ENCODE data around the gene PTCHD4.
"Not testable (repeated sequence)": the region's sequence is repeated elsewhere in the genome, so short reads cannot be mapped to it uniquely, and the experiment has no call there.

Gene PTCHD4

GRCh38 chr6:48111143-48111506 is at the start of gene PTCHD4:
Gene PTCHD4, minus strand, starts transcription at chr6:48111197. Its CDS starts 42,240 bp downstream, at chr6:48068957.
- H3K4me3 ChIP-seq (ENCODE audit: low read length) = no peak within 1 kb of the TSS

DNA sequence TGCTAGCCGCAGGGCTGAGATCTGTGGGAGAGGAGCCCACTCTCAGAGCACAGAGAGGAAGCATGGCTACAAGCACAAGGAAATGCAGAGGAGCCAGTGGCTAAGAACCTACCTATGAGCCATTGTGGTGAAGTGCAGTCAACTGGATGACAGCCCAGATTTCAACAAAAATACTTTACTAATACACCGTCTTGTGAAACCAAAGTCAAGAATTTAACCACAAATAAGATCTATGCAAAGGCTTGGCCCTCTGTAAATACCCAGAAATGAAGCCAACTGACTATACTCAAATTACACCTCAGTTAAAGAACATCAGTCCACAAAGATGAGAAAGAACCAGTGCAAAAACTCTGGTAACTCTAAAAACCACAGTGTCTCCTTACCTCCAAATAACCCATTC is 40.1 kb upstream of the PTCHD4 start:
- no peaks in the 10 kb centered on the region for H3K36me3 ChIP-seq (ENCODE audit: control insufficient read depth, insufficient read depth, low read length)
- no peak overlapping the region for H3K9ac ChIP-seq (ENCODE audit: low read length)
- H3K4me1 ChIP-seq (ENCODE audit: control insufficient read depth, insufficient read depth, low read length) = no peaks in the 10 kb centered on the region
- no peak overlapping the region for H3K4me3 ChIP-seq (ENCODE audit: low read length)
- H3K9me3 ChIP-seq (ENCODE audit: control insufficient read depth, low read length) = no peaks in the 10 kb centered on the region
- H3K27me3 ChIP-seq (ENCODE audit: control insufficient read depth, insufficient read depth, low read length) = no peaks in the 10 kb centered on the region

More at GRCh38 chr6:48111143-48111506, at the start of gene PTCHD4:
- Histone ChIP-seq H3K4me1 (ENCODE audit: control insufficient read depth, insufficient read depth, low read length) (no peaks in the 10 kb centered on the region), H3K27me3 (ENCODE audit: control insufficient read depth, insufficient read depth, low read length) (no peaks in the 10 kb centered on the region), H3K36me3 (ENCODE audit: control insufficient read depth, insufficient read depth, low read length) (no peaks in the 10 kb centered on the region), H3K9me3 (ENCODE audit: control insufficient read depth, low read length) (no peaks in the 10 kb centered on the region), H3K9ac (ENCODE audit: low read length) (no peak within 1 kb of the TSS)

- Histone ChIP-seq H3K36me3 (ENCODE audit: control insufficient read depth, insufficient read depth, low read length) (no peaks in the 10 kb centered on the region), H3K9ac (ENCODE audit: low read length) (no peak overlapping the region), H3K27me3 (ENCODE audit: control insufficient read depth, insufficient read depth, low read length) (no peaks in the 10 kb centered on the region), H3K9me3 (ENCODE audit: control insufficient read depth, low read length) (no peaks in the 10 kb centered on the region), H3K4me1 (ENCODE audit: control insufficient read depth, insufficient read depth, low read length) (no peaks in the 10 kb centered on the region), H3K4me3 (ENCODE audit: low read length) (no peak overlapping the region)
Measured at GRCh38 chr6:48150701-48151100, 39.7 kb upstream of the PTCHD4 start.

- no peaks in the 10 kb centered on the region for H3K27me3 ChIP-seq (ENCODE audit: control insufficient read depth, insufficient read depth, low read length)
- no peak overlapping the region for H3K4me3 ChIP-seq (ENCODE audit: low read length)
- no peaks in the 10 kb centered on the region for H3K9me3 ChIP-seq (ENCODE audit: control insufficient read depth, low read length)
- no peaks in the 10 kb centered on the region for H3K36me3 ChIP-seq (ENCODE audit: control insufficient read depth, insufficient read depth, low read length)
- no peaks in the 10 kb centered on the region for H3K4me1 ChIP-seq (ENCODE audit: control insufficient read depth, insufficient read depth, low read length)
- no peak overlapping the region for H3K9ac ChIP-seq (ENCODE audit: low read length)
Measured at GRCh38 chr6:48147051-48147450, 36.1 kb upstream of the PTCHD4 start.

DNA sequence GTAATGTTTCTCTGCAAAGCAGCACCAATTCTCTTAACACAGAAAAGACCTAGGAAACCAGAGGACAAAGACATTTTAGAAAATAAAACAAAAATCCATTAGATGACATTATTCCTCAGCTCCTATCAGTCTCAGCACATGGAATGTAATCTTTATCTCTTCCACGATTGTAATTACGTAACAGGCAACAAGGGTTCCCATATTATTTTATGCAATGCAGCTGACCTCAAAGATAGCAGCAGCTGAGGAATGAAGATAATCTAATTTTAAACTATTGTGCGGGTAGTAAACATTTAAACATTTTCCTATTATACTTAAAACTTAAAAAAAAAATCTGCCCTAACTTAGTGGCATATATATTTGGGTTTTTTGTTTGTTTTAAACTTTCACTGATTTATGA is 33.0 kb upstream of the PTCHD4 start:
- no peaks in the 10 kb centered on the region for H3K9me3 ChIP-seq (ENCODE audit: control insufficient read depth, low read length)
- H3K27me3 ChIP-seq (ENCODE audit: control insufficient read depth, insufficient read depth, low read length) = no peaks in the 10 kb centered on the region
- no peak overlapping the region for H3K4me3 ChIP-seq (ENCODE audit: low read length)
- no peak overlapping the region for H3K9ac ChIP-seq (ENCODE audit: low read length)
- H3K4me1 ChIP-seq (ENCODE audit: control insufficient read depth, insufficient read depth, low read length) = no peaks in the 10 kb centered on the region
- no peaks in the 10 kb centered on the region for H3K36me3 ChIP-seq (ENCODE audit: control insufficient read depth, insufficient read depth, low read length)

DNA sequence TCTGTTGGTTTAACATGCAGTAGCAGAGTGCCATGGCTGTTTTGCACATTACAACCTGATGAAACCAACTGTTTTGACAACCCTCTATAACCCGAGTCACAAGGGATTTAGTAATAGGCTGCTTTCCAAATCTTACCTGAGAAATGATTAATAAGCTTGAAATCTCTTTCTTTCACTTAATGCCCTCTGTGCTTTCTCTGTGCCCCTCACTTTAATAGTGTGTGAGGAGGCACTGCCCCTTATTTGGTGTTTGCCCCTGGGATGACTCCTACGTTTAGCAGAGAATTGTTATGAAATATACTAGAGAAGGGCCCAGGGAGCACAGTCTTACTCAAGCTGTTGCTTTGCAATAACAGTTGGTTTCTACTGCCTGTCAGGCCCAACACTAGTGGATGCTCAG is 31.0 kb upstream of the PTCHD4 start:
- H3K9ac ChIP-seq (ENCODE audit: low read length) = no peak overlapping the region
- H3K27me3 ChIP-seq (ENCODE audit: control insufficient read depth, insufficient read depth, low read length) = no peaks in the 10 kb centered on the region
- H3K4me3 ChIP-seq (ENCODE audit: low read length) = no peak overlapping the region
- H3K9me3 ChIP-seq (ENCODE audit: control insufficient read depth, low read length) = no peaks in the 10 kb centered on the region
- no peaks in the 10 kb centered on the region for H3K4me1 ChIP-seq (ENCODE audit: control insufficient read depth, insufficient read depth, low read length)
- H3K36me3 ChIP-seq (ENCODE audit: control insufficient read depth, insufficient read depth, low read length) = no peaks in the 10 kb centered on the region

GRCh38 chr6:48139818-48140614 is 29.0 kb upstream of the PTCHD4 start:
- no peaks in the 10 kb centered on the region for H3K4me1 ChIP-seq (ENCODE audit: control insufficient read depth, insufficient read depth, low read length)
- H3K9me3 ChIP-seq (ENCODE audit: control insufficient read depth, low read length) = no peaks in the 10 kb centered on the region
- no peak overlapping the region for H3K9ac ChIP-seq (ENCODE audit: low read length)
- H3K36me3 ChIP-seq (ENCODE audit: control insufficient read depth, insufficient read depth, low read length) = no peaks in the 10 kb centered on the region
- H3K4me3 ChIP-seq (ENCODE audit: low read length) = no peak overlapping the region
- no peaks in the 10 kb centered on the region for H3K27me3 ChIP-seq (ENCODE audit: control insufficient read depth, insufficient read depth, low read length)

- no peaks in the 10 kb centered on the region for H3K9me3 ChIP-seq (ENCODE audit: control insufficient read depth, low read length)
- no peak overlapping the region for H3K9ac ChIP-seq (ENCODE audit: low read length)
- no peak overlapping the region for H3K4me3 ChIP-seq (ENCODE audit: low read length)
- no peaks in the 10 kb centered on the region for H3K4me1 ChIP-seq (ENCODE audit: control insufficient read depth, insufficient read depth, low read length)
- H3K27me3 ChIP-seq (ENCODE audit: control insufficient read depth, insufficient read depth, low read length) = no peaks in the 10 kb centered on the region
- H3K36me3 ChIP-seq (ENCODE audit: control insufficient read depth, insufficient read depth, low read length) = no peaks in the 10 kb centered on the region
Measured at GRCh38 chr6:48136856-48137255, 25.9 kb upstream of the PTCHD4 start.

DNA sequence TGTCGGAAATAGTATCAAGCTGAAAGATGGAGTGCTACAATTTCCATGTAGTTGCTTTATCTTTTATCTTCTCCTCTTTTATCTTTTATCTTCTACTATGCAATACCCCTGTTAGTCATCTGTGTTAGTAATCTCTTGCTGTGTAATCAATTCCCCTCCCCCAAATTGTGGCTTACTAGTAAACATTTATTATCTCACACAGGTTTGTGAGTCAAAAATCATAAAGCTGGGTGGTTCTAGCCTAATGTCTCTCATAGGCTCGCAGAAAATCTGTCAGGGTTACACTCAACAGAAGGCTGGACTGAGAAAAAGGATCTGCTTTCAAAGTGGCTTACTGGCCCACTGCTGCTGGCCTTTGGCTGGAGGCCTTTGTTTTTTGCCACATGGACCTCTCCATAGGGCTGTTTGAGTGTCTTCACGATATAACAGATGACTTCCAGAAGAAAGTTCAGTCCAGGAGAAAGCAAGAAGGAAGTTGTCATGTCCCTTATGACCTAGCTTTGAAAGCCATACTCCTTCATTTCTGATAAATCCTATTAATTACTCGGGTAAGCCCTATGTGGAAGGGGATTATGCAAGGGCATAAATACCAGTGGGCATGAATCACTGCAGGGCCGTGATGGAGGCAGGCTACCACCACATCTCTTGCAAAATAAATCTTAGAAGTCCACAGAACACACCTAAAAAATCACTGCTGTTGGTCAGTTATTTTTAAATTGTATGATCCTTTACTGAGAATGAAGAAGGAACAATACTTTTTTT is 24.5 kb upstream of the PTCHD4 start:
- Histone ChIP-seq H3K4me1 (ENCODE audit: control insufficient read depth, insufficient read depth, low read length) (no peaks in the 10 kb centered on the region), H3K9ac (ENCODE audit: low read length) (no peak overlapping the region), H3K9me3 (ENCODE audit: control insufficient read depth, low read length) (no peaks in the 10 kb centered on the region), H3K36me3 (ENCODE audit: control insufficient read depth, insufficient read depth, low read length) (no peaks in the 10 kb centered on the region), H3K27me3 (ENCODE audit: control insufficient read depth, insufficient read depth, low read length) (no peaks in the 10 kb centered on the region), H3K4me3 (ENCODE audit: low read length) (no peak overlapping the region)

- Histone ChIP-seq H3K9me3 (ENCODE audit: control insufficient read depth, low read length) (no peaks in the 10 kb centered on the region), H3K9ac (ENCODE audit: low read length) (no peak overlapping the region), H3K4me3 (ENCODE audit: low read length) (no peak overlapping the region), H3K4me1 (ENCODE audit: control insufficient read depth, insufficient read depth, low read length) (no peaks in the 10 kb centered on the region), H3K36me3 (ENCODE audit: control insufficient read depth, insufficient read depth, low read length) (no peaks in the 10 kb centered on the region), H3K27me3 (ENCODE audit: control insufficient read depth, insufficient read depth, low read length) (no peaks in the 10 kb centered on the region)
Measured at GRCh38 chr6:48134246-48134645, 23.2 kb upstream of the PTCHD4 start.

DNA sequence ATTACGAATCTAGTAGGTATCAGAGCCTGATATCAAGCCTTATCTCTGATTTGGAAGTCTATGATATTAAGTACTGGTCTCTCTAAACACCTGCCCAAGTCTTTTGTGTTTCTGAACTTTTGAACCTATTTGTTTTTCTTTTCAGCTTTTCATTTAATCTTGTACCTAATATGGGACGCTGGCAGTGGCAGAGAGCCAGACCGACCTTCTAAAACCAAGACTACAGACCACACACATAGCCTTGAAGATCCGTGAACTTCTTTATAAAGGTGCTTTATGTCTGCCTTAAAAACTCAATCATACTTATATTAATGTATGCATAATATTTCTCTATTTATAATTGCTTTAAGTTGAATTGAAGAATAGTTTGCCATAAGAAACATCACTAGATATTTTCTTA is 12.6 kb upstream of the PTCHD4 start:
- H3K4me1 ChIP-seq (ENCODE audit: control insufficient read depth, insufficient read depth, low read length) = no peaks in the 10 kb centered on the region

GRCh38 chr6:48121983-48122749 is 11.2 kb upstream of the PTCHD4 start:
- H3K9me3 ChIP-seq (ENCODE audit: control insufficient read depth, low read length); H3K9ac ChIP-seq (ENCODE audit: low read length); H3K4me1 ChIP-seq (ENCODE audit: control insufficient read depth, insufficient read depth, low read length); H3K4me3 ChIP-seq (ENCODE audit: low read length); H3K27me3 ChIP-seq (ENCODE audit: control insufficient read depth, insufficient read depth, low read length); H3K36me3 ChIP-seq (ENCODE audit: control insufficient read depth, insufficient read depth, low read length): not testable (repeated sequence)

More for the DNA sequence above, 12.6 kb upstream of the PTCHD4 start:
- Histone ChIP-seq H3K9me3 (ENCODE audit: control insufficient read depth, low read length) (no peaks in the 10 kb centered on the region), H3K9ac (ENCODE audit: low read length) (no peak overlapping the region), H3K36me3 (ENCODE audit: control insufficient read depth, insufficient read depth, low read length) (no peaks in the 10 kb centered on the region), H3K27me3 (ENCODE audit: control insufficient read depth, insufficient read depth, low read length) (no peaks in the 10 kb centered on the region), H3K4me3 (ENCODE audit: low read length) (no peak overlapping the region)
